Hair follicle dermal papilla cell (primary cell): ENCODE data around the gene AP1S2. TPM values are rescaled to one million over a fixed set of nuclear protein-coding genes. Genes with fewer than 3 reads are reported as not detected.

ENCODE experiments used
- total RNA-seq: library from RNA; depleted of rRNA; stranded (reverse); fragments of >200 nt; gene quantifications from 2 replicates; pipeline ENCODE4 v1.2.3, GENCODE V29; 2012

Gene AP1S2
- total RNA-seq, result 69.6 and 104 TPM in 2 replicates

GRCh38 chrX:15854712-15855567 lies at the start of gene AP1S2:
AP1S2 (minus strand) TSS chrX:15854813; CDS start chrX:15852524, 2,289 bp downstream.

DNA sequence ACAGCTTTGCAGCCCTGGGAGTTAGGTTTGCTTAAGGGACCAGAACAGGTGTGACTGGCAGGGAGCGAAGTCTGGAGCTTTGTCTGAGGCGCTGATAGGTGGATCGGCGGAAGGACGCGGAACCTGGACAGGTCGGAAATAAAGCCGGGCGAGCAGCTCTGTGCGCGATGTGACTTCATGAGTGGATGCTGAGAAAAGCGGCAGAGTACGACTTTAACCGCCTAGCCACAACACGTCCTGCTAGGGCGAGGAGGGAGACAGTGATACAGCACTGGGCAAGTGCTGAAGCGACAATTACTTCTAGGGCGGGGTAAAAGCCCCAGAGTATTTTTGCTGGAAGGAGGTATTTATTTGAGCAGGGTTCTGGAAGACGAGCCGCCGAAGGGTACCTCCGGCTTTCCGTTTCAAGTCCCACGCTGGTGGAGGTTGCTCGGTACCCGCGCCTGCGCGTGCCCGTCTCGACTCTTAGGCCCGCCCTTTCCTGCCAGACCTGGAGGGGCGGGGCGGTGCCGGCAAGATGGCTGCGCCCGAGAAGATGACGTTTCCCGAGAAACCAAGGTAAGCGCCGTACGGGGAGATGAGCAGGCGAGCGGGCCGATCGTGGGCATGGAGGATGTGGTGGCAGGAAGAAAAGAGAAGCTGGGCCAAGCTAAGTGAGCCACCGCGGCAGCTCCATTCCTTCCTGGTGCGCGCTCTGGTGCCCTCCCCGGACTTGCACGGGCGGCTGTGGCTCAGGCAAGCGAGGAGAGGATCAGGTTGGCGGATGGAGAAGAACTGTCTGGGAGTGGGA lies 64.4 kb downstream of the AP1S2 start, which contains the start of gene ZRSR2:
Gene ZRSR2 (plus strand): TSS at position 506 of the 790 bp plus-strand sequence. CDS start 12 bp downstream, at position 518.

Other genes starting within 250 kb of the AP1S2 start
- gene CLTRN, start 190.0 kb downstream of the AP1S2 start, total RNA-seq, result 0.24 TPM in 1 of 2 replicates, not detected in the other
- 36.6 and 47.4 TPM in 2 replicates for gene CA5B, start 116.5 kb downstream of the AP1S2 start, total RNA-seq
- 2.6 and 4.2 TPM in 2 replicates for gene ZRSR2, start 64.3 kb downstream of the AP1S2 start, total RNA-seq